ENCODE measurements around the gene SFRP5.

Gene SFRP5

GRCh38 chr10:97779492-97779891 lies 7.7 kb upstream of the SFRP5 start:
- no peak for TF ChIP-seq CTCF (IDR thresholded peaks at IDR 0.05; ENCODE audit: low read depth, low read length)
- no peaks in the 10 kb centered on the region for H3K27me3 ChIP-seq (ENCODE audit: insufficient read depth, low read depth, severe bottlenecking)
- no peak for DNase-seq
- no peak overlapping the region for H3K4me3 ChIP-seq (ENCODE audit: low read depth, low read length)
- H3K9me3 ChIP-seq (ENCODE audit: severe bottlenecking): no peaks in the 10 kb centered on the region
- H3K36me3 ChIP-seq: no peaks in the 10 kb centered on the region
- no peak overlapping the region for H3K27ac ChIP-seq

DNA sequence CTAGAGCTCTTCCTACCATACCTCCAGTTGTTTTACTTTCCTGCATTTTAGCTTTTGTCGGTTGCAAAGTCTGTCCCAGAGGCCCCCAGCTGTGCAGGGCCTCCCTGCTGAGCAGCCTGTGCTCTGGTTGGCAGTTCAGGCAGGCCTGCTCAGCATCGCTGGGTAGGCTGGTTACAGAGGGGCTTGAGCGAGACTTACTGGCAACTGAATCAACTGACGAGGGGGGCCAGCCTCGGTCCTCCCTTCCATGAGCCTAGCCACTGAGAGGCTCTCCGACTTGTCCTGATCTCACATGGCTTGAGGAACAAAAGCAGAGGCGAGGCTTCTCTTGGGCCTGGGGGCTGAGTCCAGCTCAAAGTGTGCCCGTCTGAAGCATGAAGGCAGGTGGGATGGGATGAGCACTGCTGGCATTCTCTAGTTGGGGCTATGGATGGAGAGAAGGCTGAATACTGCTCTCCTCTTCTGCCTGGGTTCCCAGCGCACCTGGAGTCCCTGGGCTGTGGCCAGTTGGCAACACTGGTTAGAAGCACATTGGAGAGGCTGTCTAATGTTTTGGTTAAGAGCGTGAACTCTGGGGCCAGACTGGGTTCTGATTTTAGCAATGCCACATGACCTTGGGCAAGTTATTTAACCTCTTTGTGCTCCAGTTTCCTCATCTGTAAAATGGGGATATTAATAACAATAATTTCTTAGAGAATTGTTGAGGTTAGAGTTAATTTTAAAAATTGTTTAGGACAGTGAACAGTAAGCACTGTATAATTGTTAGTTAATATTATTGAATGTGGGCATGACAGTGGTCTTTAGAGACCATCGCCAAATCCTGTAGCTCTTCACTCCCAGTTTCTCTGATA lies 6.9 kb upstream of the SFRP5 start:
- Histone ChIP-seq H3K4me3 (ENCODE audit: low read depth, low read length) (no peak overlapping the region), H3K27me3 (ENCODE audit: insufficient read depth, low read depth, severe bottlenecking) (no peaks in the 10 kb centered on the region), H3K36me3 (no peaks in the 10 kb centered on the region), H3K9me3 (ENCODE audit: severe bottlenecking) (no peaks in the 10 kb centered on the region), H3K27ac (no peak overlapping the region)
- DNase-seq: no peak
- TF ChIP-seq CTCF (IDR thresholded peaks at IDR 0.05; ENCODE audit: low read depth, low read length): no peak

- no peak for TF ChIP-seq CTCF (IDR thresholded peaks at IDR 0.05; ENCODE audit: low read depth, low read length)
- Histone ChIP-seq H3K9me3 (ENCODE audit: severe bottlenecking) (no peaks in the 10 kb centered on the region), H3K36me3 (no peaks in the 10 kb centered on the region), H3K4me3 (ENCODE audit: low read depth, low read length) (no peak overlapping the region), H3K27me3 (ENCODE audit: insufficient read depth, low read depth, severe bottlenecking) (peaks cover 6% of the 10 kb centered on the region), H3K27ac (no peak overlapping the region)
- DNase-seq: no peak
Measured at GRCh38 chr10:97777143-97777542, 5.3 kb upstream of the SFRP5 start.

- no peak for DNase-seq
- no peaks in the 10 kb centered on the region for H3K36me3 ChIP-seq
- no peaks in the 10 kb centered on the region for H3K9me3 ChIP-seq (ENCODE audit: severe bottlenecking)
- TF ChIP-seq CTCF (IDR thresholded peaks at IDR 0.05; ENCODE audit: low read depth, low read length): no peak
- H3K27ac ChIP-seq: no peak overlapping the region
- no peak overlapping the region for H3K4me3 ChIP-seq (ENCODE audit: low read depth, low read length)
- H3K27me3 ChIP-seq (ENCODE audit: insufficient read depth, low read depth, severe bottlenecking): peaks cover 26% of the 10 kb centered on the region
Measured at GRCh38 chr10:97774811-97775294, 3.1 kb upstream of the SFRP5 start.

DNA sequence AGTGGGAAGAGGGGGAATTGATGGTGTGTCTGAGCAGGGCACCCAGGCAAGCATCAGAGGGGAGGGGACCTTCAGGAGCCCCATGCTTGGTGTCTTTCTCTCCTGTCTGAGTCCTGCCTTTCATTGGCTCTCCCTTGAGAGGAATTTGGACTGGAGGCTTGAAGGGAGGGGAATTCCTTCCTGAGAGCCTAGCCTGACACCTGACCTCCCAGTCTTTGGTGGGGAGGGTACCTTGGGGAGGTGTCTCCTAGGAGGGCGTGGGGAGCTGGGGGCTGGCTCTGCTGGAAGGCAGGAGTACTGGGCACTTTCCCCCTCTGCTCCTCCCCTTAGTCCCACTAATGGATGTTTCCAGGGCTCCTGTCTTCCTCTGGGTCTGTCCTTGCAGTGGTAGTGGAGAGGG lies 1.3 kb upstream of the SFRP5 start:
- DNase-seq: no peak
- TF ChIP-seq CTCF (IDR thresholded peaks at IDR 0.05; ENCODE audit: low read depth, low read length): no peak
- Histone ChIP-seq H3K36me3 (no peaks in the 10 kb centered on the region), H3K27me3 (ENCODE audit: insufficient read depth, low read depth, severe bottlenecking) (peaks cover 27% of the 10 kb centered on the region), H3K9me3 (ENCODE audit: severe bottlenecking) (no peaks in the 10 kb centered on the region), H3K4me3 (ENCODE audit: low read depth, low read length) (no peak overlapping the region), H3K27ac (no peak overlapping the region)

All from WERI-Rb-1 (cell line).